Stimulated activated CD4-positive, alpha-beta T cell treated with anti-CD3 and anti-CD28 coated beads, TNF-alpha, amount 100 ng/mL, for 4 hours (primary cell): Measurements from ENCODE around the gene FRMD4A.
"Not testable (repeated sequence)": the region's sequence is repeated elsewhere in the genome, so short reads cannot be mapped to it uniquely, and the experiment has no call there.

Source experiments
- DNase-seq, 3 experiments: peaks; one replicate each; pipeline ENCODE4 v3.0.0-alpha.2; 2020; ENCODE audit warnings: low read depth in 3 of 3

FRMD4A gene

GRCh38 chr10:13984647-13985155 lies 346.0 kb downstream of the FRMD4A start:
- no peak for DNase-seq

- DNase-seq = no peak
Observed at GRCh38 chr10:13983035-13983434, 347.7 kb downstream of the FRMD4A start.

GRCh38 chr10:13978533-13979115 lies 352.1 kb downstream of the FRMD4A start:
- DNase-seq = no peak

- DNase-seq = no peak
Observed at GRCh38 chr10:13977861-13978532, 352.7 kb downstream of the FRMD4A start.

- no peak for DNase-seq
Observed at GRCh38 chr10:13973742-13974141, 357.0 kb downstream of the FRMD4A start.

GRCh38 chr10:13972609-13973008 lies 358.1 kb downstream of the FRMD4A start:
- no peak for DNase-seq

- no peak for DNase-seq
Observed at GRCh38 chr10:13971601-13972475, 358.9 kb downstream of the FRMD4A start.

- DNase-seq = no peak
Observed at GRCh38 chr10:13970957-13971353, 359.8 kb downstream of the FRMD4A start.

GRCh38 chr10:13970236-13970956 lies 360.3 kb downstream of the FRMD4A start:
- no peak for DNase-seq

- DNase-seq = no peak
Observed at GRCh38 chr10:13969792-13970140, 361.0 kb downstream of the FRMD4A start.

GRCh38 chr10:13969118-13969791 lies 361.5 kb downstream of the FRMD4A start:
- DNase-seq = no peak

- DNase-seq = no peak
Observed at GRCh38 chr10:13961853-13962252, 368.9 kb downstream of the FRMD4A start.

GRCh38 chr10:13961097-13961496 lies 369.6 kb downstream of the FRMD4A start:
- no peak for DNase-seq

GRCh38 chr10:13960603-13961002 lies 370.1 kb downstream of the FRMD4A start:
- DNase-seq = no peak

- DNase-seq = no peak
Observed at GRCh38 chr10:13959443-13960359, 371.0 kb downstream of the FRMD4A start.

GRCh38 chr10:13957856-13958255 lies 372.9 kb downstream of the FRMD4A start:
- DNase-seq = no peak

GRCh38 chr10:13956826-13957225 lies 373.9 kb downstream of the FRMD4A start:
- DNase-seq = no peak

GRCh38 chr10:13955409-13956068 lies 375.2 kb downstream of the FRMD4A start:
- no peak for DNase-seq

- not testable (repeated sequence) for DNase-seq
Observed at GRCh38 chr10:13954195-13954594, 376.5 kb downstream of the FRMD4A start.

- DNase-seq = no peak
Observed at GRCh38 chr10:13953371-13953770, 377.4 kb downstream of the FRMD4A start.
